Limb (tissue), 2 donors: ENCODE measurements around the gene RNF157.
"Not testable (repeated sequence)": the region's sequence is repeated elsewhere in the genome, so short reads cannot be mapped to it uniquely, and the experiment has no call there.

Source experiments
- DNase-seq, 2 donors: peaks; one replicate each; pipeline ENCODE4 v3.0.0-alpha.2; 2016; ENCODE audit errors: extremely low spot score in 2 of 2

Gene RNF157

GRCh38 chr17:76270770-76271668, 30.7 kb upstream of the RNF157 start:
- no peak for DNase-seq

GRCh38 chr17:76270127-76270592, 29.9 kb upstream of the RNF157 start:
- no peak for DNase-seq

GRCh38 chr17:76268991-76269981, 29.0 kb upstream of the RNF157 start:
- DNase-seq, result no peak

GRCh38 chr17:76268015-76268749, 27.9 kb upstream of the RNF157 start:
- DNase-seq, result no peak

- not testable (repeated sequence) for DNase-seq
Observed at GRCh38 chr17:76267581-76268001, 27.3 kb upstream of the RNF157 start.

- DNase-seq, result no peak
Observed at GRCh38 chr17:76267051-76267576, 26.8 kb upstream of the RNF157 start.

GRCh38 chr17:76266244-76266938, 26.1 kb upstream of the RNF157 start:
- DNase-seq, result no peak

- DNase-seq, result peak; percentile 63 to 79
Observed at GRCh38 chr17:76265624-76266243, 25.4 kb upstream of the RNF157 start.

GRCh38 chr17:76264755-76265623, 24.7 kb upstream of the RNF157 start, which contains the start of gene UBALD2:
TSS of gene UBALD2 (plus strand) at chr17:76265348. CDS start at chr17:76265506, 158 bp downstream.
- peak; percentile 97 to 99 for DNase-seq

- peak in 1 of 2 donors; percentile 19 for DNase-seq
Observed at GRCh38 chr17:76264425-76264754, 24.1 kb upstream of the RNF157 start.

- no peak for DNase-seq
Observed at GRCh38 chr17:76263896-76264295, 23.6 kb upstream of the RNF157 start.

- peak in 1 of 2 donors; percentile 21 for DNase-seq
Observed at GRCh38 chr17:76262732-76263344, 22.5 kb upstream of the RNF157 start.

- DNase-seq, result no peak
Observed at GRCh38 chr17:76261421-76262215, 21.3 kb upstream of the RNF157 start.

GRCh38 chr17:76260669-76261068, 20.4 kb upstream of the RNF157 start:
- no peak for DNase-seq

GRCh38 chr17:76260220-76260619, 19.9 kb upstream of the RNF157 start:
- DNase-seq, result no peak

GRCh38 chr17:76256430-76257050, 16.2 kb upstream of the RNF157 start:
- not testable (repeated sequence) for DNase-seq

- DNase-seq, result no peak
Observed at GRCh38 chr17:76255801-76256429, 15.6 kb upstream of the RNF157 start.
